VCaP (cell line): Measurements from ENCODE around the gene RAB36.

ENCODE experiments used
- H3K27ac ChIP-seq: fragments of 450-650 bp; 2 replicates; pipeline ENCODE4 v1.5.1; 2017
- TF ChIP-seq, protein P1 (sequence below): fragments of 450-650 bp; conservative IDR thresholded peaks from 2 replicates; pipeline ENCODE4 v1.5.1; 2017; ENCODE audit warnings: mild to moderate bottlenecking, moderate library complexity

RAB36 gene

DNA sequence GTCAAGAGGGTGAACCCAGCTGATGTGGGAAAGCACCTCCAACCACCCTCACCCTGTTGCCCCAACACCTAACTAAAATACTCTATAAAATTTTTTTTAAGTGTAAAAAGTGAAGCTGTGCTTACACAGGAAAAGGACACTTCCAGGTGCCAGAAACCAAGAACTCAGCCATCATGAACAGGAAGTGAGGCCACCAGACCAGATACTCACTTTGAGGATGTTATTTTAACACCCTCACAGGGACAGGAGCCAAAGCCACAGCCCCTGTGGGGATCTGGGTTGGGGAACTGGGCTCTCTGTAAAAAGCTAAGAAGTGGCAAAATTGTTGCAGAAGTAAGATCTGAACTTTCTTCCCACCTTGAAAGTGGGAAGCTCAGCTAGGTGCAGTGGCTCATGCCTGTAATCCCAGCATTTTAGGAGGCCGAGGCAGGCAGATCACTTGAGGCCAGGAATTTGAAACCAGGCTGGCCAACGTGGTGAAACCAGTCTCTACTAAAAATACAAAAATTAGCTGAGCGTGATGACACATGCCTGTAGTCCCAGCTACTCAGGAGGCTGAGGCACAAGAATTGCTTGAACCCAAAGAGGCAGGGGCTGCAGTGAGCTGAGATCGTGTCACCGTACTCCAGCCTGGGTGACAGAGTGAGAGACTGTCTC lies 7.2 kb upstream of the RAB36 start:
- TF ChIP-seq, protein P1, sequence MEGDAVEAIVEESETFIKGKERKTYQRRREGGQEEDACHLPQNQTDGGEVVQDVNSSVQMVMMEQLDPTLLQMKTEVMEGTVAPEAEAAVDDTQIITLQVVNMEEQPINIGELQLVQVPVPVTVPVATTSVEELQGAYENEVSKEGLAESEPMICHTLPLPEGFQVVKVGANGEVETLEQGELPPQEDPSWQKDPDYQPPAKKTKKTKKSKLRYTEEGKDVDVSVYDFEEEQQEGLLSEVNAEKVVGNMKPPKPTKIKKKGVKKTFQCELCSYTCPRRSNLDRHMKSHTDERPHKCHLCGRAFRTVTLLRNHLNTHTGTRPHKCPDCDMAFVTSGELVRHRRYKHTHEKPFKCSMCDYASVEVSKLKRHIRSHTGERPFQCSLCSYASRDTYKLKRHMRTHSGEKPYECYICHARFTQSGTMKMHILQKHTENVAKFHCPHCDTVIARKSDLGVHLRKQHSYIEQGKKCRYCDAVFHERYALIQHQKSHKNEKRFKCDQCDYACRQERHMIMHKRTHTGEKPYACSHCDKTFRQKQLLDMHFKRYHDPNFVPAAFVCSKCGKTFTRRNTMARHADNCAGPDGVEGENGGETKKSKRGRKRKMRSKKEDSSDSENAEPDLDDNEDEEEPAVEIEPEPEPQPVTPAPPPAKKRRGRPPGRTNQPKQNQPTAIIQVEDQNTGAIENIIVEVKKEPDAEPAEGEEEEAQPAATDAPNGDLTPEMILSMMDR = no peak
- no peak overlapping the region for H3K27ac ChIP-seq

- TF ChIP-seq, protein P1 = no peak
- H3K27ac ChIP-seq = no peak overlapping the region
Observed at GRCh38 chr22:23138584-23139435, 6.5 kb upstream of the RAB36 start.

GRCh38 chr22:23140385-23140784 lies 4.9 kb upstream of the RAB36 start:
- TF ChIP-seq, protein P1 = no peak
- H3K27ac ChIP-seq = no peak overlapping the region

- TF ChIP-seq, protein P1 = no peak
- peak overlapping the region; percentile 63 for H3K27ac ChIP-seq
Observed at GRCh38 chr22:23142546-23143105, 2.7 kb upstream of the RAB36 start.

DNA sequence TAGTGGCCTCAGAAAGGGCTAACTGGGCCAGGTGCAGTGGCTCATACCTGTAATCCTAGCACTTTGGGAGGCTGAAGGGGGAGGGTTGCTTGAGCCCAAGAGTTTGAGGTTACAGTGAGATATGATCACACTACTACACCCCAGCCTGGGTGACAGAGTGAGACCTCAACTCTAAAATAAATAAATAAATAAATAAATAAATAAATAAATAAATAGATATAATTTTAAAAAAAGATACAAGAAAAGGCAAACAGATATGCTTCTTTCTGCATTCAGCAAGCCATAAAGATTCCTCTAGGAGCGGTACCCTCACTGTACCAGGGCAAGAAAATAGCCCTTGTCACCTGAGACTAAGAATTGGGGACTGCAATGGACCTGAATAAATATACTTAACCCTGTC lies 2.2 kb upstream of the RAB36 start:
- TF ChIP-seq, protein P1 = no peak
- no peak overlapping the region for H3K27ac ChIP-seq

DNA sequence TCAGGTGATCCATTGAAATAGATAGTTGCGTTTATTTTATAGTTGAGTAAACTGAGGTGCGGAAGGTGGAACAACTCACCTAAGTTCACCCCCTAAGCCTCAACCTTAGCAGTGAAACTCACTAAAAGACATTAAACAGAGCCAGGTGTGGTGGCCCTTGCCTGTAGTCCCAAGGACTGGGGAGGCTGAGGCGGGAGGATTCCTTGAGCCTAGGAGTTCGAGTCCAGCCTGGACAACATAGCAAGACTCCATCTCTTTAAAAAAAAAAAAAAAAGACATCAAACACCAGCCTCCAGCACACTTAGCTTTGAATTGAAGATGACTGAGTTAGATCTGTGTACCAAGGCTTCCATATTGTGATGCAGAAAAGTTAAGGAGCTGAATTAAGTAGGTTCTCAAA lies 845 bp upstream of the RAB36 start:
- peak overlapping the region; percentile 99 for H3K27ac ChIP-seq
- TF ChIP-seq, protein P1 = no peak

GRCh38 chr22:23145878-23146470 lies 697 bp downstream of the RAB36 start:
- TF ChIP-seq, protein P1 = no peak
- H3K27ac ChIP-seq = peak overlapping the region; percentile 99
